Measurements from ENCODE around the gene CHRM5.
"Not testable (repeated sequence)": the region's sequence is repeated elsewhere in the genome, so short reads cannot be mapped to it uniquely, and the experiment has no call there.

CHRM5 gene

DNA sequence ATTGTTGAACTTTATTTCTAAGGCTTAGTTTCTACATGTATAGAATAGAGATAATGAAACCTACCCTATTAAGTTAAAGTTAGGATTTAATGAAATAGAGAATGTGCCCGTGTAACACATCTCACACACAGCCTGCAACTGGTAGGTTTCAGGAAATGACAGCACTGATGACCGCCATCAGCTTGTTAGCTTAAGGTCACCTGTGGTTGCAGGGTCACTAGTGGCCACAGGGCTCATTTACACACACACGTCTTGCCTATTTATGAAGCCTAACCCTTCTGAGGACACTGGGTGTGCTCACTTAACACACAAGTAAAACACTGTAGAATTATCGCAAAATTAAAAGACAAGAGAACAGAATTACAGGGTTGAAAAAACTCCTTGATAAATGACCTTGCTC lies 20.1 kb downstream of the CHRM5 start:
- no peak for DNase-seq

GRCh38 chr15:33994005-33994615 lies 25.8 kb downstream of the CHRM5 start:
- no peak for DNase-seq

DNA sequence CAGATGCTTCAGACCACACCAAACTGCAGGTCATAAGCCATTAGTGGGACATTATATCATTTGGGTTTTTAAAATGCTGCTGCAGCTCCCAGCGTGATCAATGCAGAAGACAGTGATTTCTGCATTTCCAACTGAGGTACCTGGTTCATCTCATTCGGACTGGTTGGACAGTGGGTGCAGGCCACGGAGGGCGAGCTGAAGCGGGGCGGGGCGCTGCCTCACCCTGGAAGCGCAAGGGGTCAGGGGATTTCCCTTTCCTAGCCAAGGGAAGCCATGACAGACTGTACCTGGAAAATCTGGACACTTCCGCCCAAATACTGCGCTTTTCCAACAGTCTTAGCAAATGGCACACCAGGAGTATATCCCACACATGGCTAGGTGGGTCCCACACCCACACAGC lies 27.4 kb downstream of the CHRM5 start:
- not testable (repeated sequence) for DNase-seq

DNA sequence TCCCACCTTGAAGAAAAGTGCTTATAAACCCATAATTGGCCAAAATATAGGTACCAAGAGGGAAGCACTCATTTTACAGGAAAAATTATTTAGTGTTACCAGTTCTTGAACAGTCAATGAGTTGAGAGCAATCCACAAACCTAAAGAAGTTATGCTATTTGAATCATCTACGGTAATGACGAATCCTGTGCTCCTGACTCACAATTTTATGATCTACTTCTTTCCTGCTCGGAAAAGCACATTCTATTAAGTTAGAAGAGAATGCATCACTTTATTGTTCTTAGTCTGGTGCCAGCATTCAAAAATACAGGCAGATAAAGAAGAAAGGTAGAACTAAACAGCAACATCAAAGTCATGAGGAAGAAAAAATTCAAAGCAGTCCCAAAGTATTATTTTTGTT lies 33.2 kb downstream of the CHRM5 start:
- DNase-seq, result no peak

DNA sequence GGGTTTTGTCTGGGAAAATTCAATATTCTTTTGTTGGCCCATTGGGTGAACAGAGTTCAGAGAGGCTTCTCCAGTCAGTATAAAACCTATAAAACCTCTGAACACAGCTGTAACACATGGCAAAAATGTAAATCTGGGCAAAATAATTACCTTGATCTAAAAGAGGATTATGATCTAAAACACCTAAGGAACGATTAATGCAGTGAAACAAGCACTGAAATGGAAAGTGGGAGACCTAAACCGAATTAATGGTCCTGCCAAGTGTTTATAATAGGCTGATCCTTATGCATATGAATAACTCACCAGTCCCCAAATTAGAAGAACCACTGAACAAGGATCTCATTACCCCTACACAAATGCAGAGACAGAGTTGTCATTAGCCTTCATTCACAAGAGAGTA lies 38.1 kb downstream of the CHRM5 start:
- no peak for DNase-seq

- no peak for DNase-seq
Measured at GRCh38 chr15:34009656-34010055, 41.4 kb downstream of the CHRM5 start.

- DNase-seq, result no peak
Measured at GRCh38 chr15:34010921-34011320, 42.6 kb downstream of the CHRM5 start.

DNA sequence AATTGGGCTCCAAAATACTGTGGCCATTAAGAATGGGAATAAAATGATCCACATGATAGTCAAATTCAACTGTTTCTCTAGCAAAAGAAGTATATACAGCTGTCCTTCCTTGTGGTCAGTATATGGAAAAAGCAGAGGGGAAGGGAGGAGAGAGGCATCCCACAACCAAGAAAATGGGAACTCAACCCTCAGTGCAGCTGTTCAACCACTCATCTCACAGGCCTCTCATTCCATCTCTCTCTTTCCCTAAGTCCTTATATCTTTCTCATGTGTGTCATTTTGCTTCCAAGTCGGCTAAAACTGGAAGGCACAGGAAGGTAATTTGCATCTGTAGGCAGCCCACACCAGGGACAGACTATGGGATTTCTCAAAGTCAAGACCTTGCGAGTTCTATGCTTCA lies 43.2 kb downstream of the CHRM5 start:
- DNase-seq, result no peak

DNA sequence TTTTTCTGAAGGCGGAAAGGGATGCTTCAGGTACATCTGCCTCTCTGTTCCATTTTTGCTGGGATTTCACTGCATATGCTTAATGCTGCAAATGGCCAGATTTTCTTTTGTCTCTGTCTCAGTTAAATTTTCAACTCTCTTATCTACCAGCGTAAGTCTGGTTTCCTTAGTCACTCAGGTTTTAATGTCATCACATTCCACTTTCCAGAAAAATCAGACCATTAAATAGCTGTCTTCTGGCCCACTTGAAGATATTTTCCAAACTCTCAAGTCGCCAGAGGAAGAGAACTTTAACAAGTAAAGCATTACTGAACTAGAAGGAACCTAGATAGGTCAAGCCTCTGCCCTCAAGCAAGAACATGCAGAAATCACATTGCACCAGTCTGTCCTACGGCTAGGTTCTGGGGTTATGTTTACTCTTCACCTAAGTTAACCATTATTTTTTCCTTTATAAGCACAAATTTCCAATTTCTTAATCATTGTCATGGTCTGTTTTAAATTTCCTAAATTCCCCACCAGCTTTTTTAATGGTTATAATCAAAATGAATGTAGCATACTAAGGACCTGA lies 44.2 kb downstream of the CHRM5 start:
- no peak for DNase-seq

- DNase-seq, result no peak
Measured at GRCh38 chr15:34013746-34014145, 45.4 kb downstream of the CHRM5 start.

- DNase-seq, result no peak
Measured at GRCh38 chr15:34014556-34014955, 46.3 kb downstream of the CHRM5 start.

- DNase-seq, result no peak
Measured at GRCh38 chr15:34018021-34018645, 49.8 kb downstream of the CHRM5 start.

GRCh38 chr15:34018738-34019137 lies 50.4 kb downstream of the CHRM5 start:
- DNase-seq, result not testable (repeated sequence)

- DNase-seq, result no peak
Measured at GRCh38 chr15:34019369-34019990, 51.2 kb downstream of the CHRM5 start.

DNA sequence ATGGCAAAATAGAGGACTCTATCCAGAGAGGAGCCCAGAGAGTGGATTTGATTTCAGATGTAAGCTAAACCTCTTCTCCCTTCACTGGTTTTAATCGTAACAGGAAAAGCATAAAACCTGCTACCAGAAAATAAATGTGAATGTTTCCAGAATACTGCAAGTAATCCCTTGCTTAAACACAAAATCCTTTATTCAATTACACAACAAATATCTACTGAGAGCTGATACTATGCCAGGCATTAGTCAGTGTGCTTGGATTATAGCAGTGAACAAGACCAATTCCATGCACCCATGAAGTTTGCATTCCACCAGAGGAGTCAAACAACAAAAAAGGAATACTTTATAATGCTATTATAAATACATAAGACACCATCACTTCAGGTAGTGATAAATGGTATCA lies 55.6 kb downstream of the CHRM5 start:
- no peak for DNase-seq

GRCh38 chr15:34025252-34025651 lies 57.0 kb downstream of the CHRM5 start:
- DNase-seq, result no peak

DNA sequence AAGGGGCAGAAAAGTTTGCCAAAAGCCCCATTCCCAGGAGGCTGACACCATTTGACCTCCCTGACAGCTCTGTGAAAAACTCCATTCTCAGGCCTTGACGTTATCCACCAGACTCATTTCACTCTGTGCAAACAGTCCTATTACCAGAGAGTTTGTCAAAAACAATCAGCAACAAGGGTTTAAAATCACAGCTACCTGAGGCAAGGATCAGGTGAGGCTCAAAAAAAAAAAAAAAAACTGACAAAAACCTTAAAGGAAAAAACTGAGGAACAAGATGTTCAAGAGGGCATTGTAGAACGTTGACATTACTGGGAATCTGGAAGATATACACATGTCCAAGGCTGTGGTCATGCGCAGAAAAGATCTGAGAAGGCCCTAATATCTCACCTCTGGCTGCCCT lies 59.3 kb downstream of the CHRM5 start:
- no peak for DNase-seq

- DNase-seq, result no peak
Measured at GRCh38 chr15:34031987-34032760, 63.9 kb downstream of the CHRM5 start.

DNA sequence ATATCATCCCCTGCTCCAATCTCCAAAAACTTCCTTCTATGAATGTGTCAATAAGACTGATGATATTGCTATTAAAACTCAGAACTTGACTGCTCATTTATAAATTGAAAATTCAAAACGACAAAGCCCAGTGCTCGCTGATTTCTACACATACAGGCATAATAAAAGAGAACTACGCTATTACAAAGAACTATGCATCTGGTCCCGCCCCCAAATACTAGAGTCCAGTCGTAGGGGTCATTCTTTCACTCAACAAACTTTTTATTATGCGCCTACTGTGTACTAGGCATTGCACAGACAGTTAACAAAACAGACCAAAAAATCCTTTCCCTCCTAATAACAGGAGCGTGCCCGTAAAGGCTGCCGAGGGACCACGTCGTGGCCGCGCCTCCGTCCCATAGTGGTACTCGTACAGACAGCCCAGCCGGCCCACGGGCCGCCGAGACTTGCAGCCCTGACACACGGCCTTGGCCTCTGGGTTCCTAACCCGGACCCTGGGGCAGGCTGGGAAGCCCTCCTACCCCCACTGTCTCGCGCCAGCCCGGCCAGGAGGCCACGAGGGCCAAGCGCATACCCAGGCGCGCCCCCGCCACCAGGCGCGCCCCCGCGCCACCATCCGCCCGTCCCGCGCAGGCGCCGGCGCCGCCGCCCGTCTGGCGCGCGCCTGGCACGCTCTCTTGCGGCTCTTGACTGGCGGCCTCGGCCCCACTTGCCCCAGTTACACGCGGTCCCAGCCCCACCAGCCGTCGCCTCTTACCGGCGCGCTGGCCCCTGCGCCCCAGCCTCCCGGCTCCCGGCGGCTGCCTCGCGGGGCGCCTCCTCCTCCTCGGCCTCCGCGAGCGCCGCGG lies 70.0 kb downstream of the CHRM5 start:
- DNase-seq, result peak; percentile 30

DNA sequence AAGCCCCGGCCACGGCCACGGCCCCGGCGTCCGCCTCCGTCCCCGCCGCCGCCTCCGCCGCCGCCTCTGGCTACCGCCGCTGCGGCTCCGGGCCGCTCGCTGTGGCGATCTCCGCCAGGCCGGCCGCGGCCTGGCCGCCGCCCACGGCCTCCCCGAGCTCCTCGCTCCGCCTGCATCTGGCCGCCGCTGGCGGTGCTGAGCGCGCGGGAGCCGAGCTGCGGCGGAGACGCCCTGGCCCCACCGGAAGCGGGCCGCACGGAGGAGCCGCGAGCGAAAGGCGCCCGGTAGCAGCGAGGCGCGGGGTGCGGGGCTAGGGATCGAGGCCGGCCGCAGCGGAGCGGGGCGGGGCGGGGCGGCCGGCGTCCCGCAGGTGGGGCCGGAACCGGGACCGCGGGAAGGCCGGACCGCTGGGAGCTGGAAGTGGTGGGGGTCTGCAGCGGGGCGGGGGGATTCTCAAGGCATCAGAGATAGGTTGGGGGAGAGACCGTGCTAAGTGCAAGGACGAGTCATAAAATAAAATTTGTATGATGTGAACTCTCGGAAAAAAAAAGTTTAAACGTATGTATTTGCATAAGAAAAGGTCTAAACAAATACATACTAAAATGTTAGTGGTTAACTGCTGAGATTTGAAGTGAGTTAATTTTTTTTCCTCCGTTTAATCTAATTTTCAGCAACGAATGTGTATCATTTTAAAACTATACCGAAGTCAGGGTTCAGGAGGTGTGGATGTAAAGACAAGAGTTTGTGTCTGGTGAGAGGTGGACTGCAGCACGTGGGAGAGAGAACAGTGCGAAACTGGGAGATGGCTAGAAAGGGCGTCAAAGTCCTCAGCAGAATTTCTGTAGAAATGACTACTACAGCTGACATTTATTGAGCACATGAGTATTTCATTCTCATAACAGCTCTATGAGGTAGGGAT lies 70.8 kb downstream of the CHRM5 start, which contains the start of gene AVEN:
Gene AVEN (minus strand): TSS at position 334 of the 919 bp plus-strand sequence. CDS start 158 bp downstream, at position 176.
- peak; percentile 23 for DNase-seq

- DNase-seq, result no peak
Measured at GRCh38 chr15:34039790-34040113, 71.5 kb downstream of the CHRM5 start.

Measured in NCI-H510A (cell line).